Endothelial cell (in vitro differentiated cells): ENCODE results near the gene NPHS1. TPM values are rescaled to one million over a fixed set of nuclear protein-coding genes. Genes with fewer than 3 reads are reported as not detected.

Source experiments
- DNase-seq: peaks from one replicate; pipeline ENCODE4 v3.0.0; 2021; ENCODE audit warnings: low spot score
- H3K27ac Mint-ChIP-seq: one replicate; pipeline ENCODE4 v1.8.0; 2021; ENCODE audit warnings: mixed read lengths, inconsistent platforms; ENCODE audit not compliant: unreplicated experiment
- H3K27me3 Mint-ChIP-seq: one replicate; pipeline ENCODE4 v1.8.0; 2021; ENCODE audit warnings: mild to moderate bottlenecking, moderate library complexity, mixed read lengths, inconsistent platforms; ENCODE audit not compliant: unreplicated experiment
- H3K36me3 Mint-ChIP-seq: one replicate; pipeline ENCODE4 v1.8.0; 2021; ENCODE audit warnings: mild to moderate bottlenecking, low read depth, mixed read lengths, inconsistent platforms; ENCODE audit not compliant: unreplicated experiment
- H3K4me1 Mint-ChIP-seq: one replicate; pipeline ENCODE4 v1.8.0; 2021; ENCODE audit warnings: mild to moderate bottlenecking, mixed read lengths, inconsistent platforms; ENCODE audit not compliant: unreplicated experiment
- H3K4me3 Mint-ChIP-seq: one replicate; pipeline ENCODE4 v1.8.0; 2021; ENCODE audit warnings: mild to moderate bottlenecking, mixed read lengths, inconsistent platforms; ENCODE audit not compliant: unreplicated experiment
- H3K9me3 Mint-ChIP-seq: one replicate; pipeline ENCODE4 v1.8.0; 2021; ENCODE audit warnings: mixed read lengths, inconsistent platforms; ENCODE audit not compliant: unreplicated experiment
- total RNA-seq: library from RNA; stranded (reverse); fragmentation: NEBNext Ultra II Directional; extraction: Animal tissue kit (Norgen Biotek cat#: 25700); gene quantifications from one replicate; pipeline ENCODE4 v1.2.1, GENCODE V29; 2021; ENCODE audit not compliant: unreplicated experiment
- TF ChIP-seq, protein P1 (sequence below): fragments of 200-600 bp; sonication (generic); IDR thresholded peaks from one replicate; pipeline ENCODE4 v1.5.0; 2021; ENCODE audit warnings: antibody characterized with exemption; ENCODE audit not compliant: unreplicated experiment

The NPHS1 gene
- total RNA-seq, 1 donor from 2014 or later, result not detected

DNA sequence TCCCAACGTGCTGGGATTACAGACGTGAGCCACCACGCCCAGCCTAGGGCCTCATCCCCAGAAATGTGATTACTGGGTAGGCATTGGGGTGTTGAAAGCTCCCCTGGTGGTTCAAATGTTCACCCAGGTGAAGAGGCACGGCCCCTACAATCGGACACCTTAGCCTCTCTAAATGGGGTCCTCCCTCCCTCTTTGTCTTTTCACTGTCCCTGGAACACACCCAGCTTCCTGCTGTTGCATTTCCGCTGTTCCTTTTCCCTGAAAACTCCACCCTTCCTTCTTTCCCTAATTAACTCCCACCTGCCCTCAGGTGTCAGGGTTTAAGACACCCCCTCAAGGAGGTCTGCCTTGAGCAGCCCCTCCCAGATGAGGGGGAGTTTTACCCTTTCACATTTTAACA is 36.0 kb downstream of the NPHS1 start:
- H3K27ac Mint-ChIP-seq, result peak overlapping the region; percentile 27
- no peaks in the 10 kb centered on the region for H3K36me3 Mint-ChIP-seq
- H3K4me3 Mint-ChIP-seq, result peak overlapping the region; percentile 78
- peaks cover 6% of the 10 kb centered on the region for H3K4me1 Mint-ChIP-seq
- no peaks in the 10 kb centered on the region for H3K9me3 Mint-ChIP-seq
- TF ChIP-seq, protein P1, sequence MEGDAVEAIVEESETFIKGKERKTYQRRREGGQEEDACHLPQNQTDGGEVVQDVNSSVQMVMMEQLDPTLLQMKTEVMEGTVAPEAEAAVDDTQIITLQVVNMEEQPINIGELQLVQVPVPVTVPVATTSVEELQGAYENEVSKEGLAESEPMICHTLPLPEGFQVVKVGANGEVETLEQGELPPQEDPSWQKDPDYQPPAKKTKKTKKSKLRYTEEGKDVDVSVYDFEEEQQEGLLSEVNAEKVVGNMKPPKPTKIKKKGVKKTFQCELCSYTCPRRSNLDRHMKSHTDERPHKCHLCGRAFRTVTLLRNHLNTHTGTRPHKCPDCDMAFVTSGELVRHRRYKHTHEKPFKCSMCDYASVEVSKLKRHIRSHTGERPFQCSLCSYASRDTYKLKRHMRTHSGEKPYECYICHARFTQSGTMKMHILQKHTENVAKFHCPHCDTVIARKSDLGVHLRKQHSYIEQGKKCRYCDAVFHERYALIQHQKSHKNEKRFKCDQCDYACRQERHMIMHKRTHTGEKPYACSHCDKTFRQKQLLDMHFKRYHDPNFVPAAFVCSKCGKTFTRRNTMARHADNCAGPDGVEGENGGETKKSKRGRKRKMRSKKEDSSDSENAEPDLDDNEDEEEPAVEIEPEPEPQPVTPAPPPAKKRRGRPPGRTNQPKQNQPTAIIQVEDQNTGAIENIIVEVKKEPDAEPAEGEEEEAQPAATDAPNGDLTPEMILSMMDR, result no peak
- DNase-seq, result no peak
- peaks cover 7% of the 10 kb centered on the region for H3K27me3 Mint-ChIP-seq

DNA sequence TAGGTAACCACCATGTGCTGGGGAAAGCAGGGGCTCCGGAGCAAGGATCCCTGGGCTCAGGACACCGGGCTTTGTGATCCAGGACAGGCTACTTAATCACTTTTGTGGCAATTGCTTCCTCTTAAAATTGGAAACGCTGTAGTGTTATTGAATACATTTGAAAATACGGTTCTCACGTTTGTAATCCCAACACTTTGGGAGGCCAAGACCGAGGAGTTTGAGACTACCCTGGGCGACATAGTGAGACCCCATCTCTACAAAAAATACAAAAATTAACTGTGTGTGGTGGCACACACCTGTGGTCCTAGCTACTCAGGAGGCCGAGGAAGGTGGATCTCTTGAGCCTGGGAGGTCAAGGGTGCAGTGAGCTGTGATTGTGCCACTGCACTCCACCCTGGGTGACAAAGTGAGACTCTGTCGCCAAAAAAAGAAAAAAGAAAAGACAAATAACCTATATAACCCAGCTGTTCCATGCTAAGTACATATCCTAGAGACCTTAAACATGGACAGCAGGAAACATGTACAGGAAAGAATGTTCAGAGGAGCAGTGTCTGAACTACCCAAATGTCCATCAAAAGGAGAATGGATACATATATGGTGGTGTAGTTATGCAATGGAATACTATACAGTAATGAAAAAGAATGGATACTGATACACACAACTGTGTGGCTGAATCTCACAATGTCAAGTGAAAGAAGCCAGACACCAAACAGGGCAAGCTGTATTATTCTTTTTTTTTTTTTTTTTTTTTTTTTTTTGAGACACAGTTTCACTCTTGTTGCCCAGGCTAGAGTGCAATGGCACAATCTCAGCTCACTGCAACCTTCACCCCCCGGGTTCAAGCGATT is 39.0 kb downstream of the NPHS1 start:
- H3K9me3 Mint-ChIP-seq, result no peaks in the 10 kb centered on the region
- H3K36me3 Mint-ChIP-seq, result no peaks in the 10 kb centered on the region
- no peak for DNase-seq
- TF ChIP-seq, protein P1, result no peak
- H3K27ac Mint-ChIP-seq, result no peak overlapping the region
- peaks cover 4% of the 10 kb centered on the region for H3K4me1 Mint-ChIP-seq
- H3K4me3 Mint-ChIP-seq, result no peak overlapping the region
- H3K27me3 Mint-ChIP-seq, result peaks cover 3% of the 10 kb centered on the region

DNA sequence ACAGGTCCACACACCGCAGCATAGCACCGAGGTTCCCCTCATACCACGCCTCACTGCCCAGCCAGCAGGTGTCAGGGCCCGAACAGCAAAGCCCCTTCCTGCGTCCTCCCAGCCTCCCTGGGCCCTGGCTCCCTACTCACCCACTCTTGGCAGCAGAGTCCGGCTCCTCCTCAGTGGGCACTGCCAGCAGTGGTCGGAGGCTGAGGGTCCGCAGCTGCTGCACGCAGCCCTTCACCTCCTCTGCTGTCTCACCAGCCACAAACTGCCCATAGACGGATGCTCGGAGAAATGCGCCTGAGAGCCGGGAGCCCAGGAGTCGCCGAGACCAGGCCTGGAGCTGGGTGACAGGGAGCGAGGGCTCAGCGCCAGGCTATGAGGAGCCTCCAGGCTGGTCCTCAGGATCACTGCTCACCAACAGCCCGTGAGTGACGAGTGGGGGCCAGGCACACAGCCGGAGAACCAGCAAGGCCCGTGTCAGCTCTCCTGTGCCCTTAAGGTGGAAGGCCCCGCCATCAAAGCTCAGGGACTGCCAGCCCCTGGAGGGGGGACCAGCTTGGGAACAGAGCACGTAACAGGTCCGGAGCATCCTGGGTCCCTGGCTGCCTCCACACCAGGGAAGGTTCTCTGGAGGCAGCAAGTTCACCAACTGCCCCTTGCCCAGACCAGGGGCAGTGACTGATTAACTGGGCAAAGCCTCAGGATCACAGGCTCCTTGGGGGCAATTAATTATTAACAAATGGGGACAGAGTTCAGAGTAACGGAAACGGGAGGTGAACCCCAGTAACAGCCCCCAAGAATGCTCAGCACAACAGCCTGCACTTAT is 39.9 kb downstream of the NPHS1 start, which contains the start of gene PRODH2:
PRODH2 (minus strand) TSS at position 626 of the 823 bp plus-strand sequence; CDS start at position 586, 40 bp downstream.
- Mint-ChIP-seq H3K27me3 (peaks cover 9% of the 10 kb centered on the region), H3K36me3 (no peaks in the 10 kb centered on the region), H3K9me3 (no peaks in the 10 kb centered on the region), H3K4me3 (no peak within 1 kb of the TSS), H3K4me1 (peaks cover 4% of the 10 kb centered on the region), H3K27ac (no peak within 1 kb of the TSS)
- no peak for DNase-seq
- TF ChIP-seq, protein P1, result no peak

DNA sequence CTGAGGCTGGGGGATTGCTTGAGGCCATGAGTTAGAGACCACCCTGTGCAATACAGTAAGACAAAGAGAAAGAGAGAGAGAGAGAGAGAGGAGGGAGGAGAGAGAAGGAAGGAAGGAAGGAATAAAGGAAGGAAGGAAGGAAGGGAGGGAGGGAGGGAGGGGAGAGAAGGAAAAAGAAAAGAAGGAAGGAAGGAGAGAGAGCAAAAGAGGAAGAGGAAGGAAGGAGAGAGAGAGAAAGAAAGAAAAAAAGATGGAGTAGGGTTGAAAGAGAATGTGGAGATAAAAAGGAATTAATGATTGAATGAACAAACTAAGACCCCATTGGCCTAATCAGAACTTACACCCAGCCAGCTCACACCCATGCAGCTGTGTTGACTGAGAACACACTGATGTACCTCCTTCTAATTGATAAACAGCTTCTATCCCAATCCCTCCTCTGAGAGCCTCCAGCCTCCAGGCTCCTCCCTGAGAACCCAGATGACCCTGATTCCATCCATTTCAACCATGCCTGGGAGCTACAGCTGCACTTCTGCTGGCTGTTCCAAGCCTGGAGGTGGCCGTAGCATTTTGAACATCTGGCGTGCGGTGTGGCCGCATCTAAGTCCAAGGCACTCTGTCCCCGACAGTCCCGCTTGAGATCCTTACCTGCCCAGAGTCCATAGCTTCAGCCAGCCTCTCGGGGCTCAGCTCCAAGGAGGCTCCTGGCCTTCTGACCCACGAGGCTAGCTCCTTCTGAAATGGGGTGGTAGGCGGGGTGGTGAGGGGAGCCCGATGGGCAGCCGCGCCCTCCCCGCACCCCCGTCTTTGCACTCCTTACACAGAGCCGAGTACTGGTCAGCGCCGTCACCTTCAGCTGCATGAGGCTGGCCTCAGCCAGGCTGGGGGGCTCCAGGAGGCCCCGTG is 40.7 kb downstream of the NPHS1 start:
- no peak overlapping the region for H3K4me3 Mint-ChIP-seq
- H3K9me3 Mint-ChIP-seq, result no peaks in the 10 kb centered on the region
- no peaks in the 10 kb centered on the region for H3K36me3 Mint-ChIP-seq
- peaks cover 3% of the 10 kb centered on the region for H3K4me1 Mint-ChIP-seq
- H3K27me3 Mint-ChIP-seq, result peaks cover 9% of the 10 kb centered on the region
- TF ChIP-seq, protein P1, result no peak
- DNase-seq, result no peak
- no peak overlapping the region for H3K27ac Mint-ChIP-seq
